OCI-LY1 (cell line): ENCODE measurements around the gene MARK2.

Source experiments
- EZH2 ChIP-seq: fragments of 200-600 bp; sonication (generic), shearing (Covaris generic); IDR thresholded peaks from 2 replicates; pipeline ENCODE4 v1.8.0; 2017; ENCODE audit warnings: borderline replicate concordance, mixed run types, mild to moderate bottlenecking, antibody characterized with exemption, low read length, moderate library complexity, mixed read lengths
- TF ChIP-seq, protein P1 (sequence below): fragments of 200-600 bp; sonication (generic), shearing (Covaris generic); IDR thresholded peaks from 2 replicates; pipeline ENCODE4 v1.5.1; 2017; ENCODE audit warnings: mild to moderate bottlenecking, antibody characterized with exemption, low read length, moderate library complexity, mixed read lengths

DNA sequence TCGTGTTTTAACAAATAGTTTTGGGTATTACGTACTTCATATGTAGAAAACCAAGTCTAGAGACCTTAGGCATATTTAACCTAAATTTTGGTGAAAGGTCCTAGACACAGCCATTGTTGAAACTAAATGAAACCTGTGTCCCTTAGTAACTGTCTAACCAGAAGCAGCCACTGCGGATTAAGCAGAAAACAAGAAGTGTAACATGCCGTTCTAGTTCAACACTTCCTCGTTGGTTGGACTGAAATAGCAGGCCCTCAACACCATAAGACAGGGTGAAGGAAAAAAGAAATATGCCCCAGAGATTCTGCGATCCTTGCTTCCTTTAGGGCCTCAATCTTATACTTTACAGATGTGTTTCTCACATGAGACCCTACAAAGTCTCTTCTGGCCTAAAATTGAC is 101.9 kb downstream of the MARK2 start:
- TF ChIP-seq, protein P1, sequence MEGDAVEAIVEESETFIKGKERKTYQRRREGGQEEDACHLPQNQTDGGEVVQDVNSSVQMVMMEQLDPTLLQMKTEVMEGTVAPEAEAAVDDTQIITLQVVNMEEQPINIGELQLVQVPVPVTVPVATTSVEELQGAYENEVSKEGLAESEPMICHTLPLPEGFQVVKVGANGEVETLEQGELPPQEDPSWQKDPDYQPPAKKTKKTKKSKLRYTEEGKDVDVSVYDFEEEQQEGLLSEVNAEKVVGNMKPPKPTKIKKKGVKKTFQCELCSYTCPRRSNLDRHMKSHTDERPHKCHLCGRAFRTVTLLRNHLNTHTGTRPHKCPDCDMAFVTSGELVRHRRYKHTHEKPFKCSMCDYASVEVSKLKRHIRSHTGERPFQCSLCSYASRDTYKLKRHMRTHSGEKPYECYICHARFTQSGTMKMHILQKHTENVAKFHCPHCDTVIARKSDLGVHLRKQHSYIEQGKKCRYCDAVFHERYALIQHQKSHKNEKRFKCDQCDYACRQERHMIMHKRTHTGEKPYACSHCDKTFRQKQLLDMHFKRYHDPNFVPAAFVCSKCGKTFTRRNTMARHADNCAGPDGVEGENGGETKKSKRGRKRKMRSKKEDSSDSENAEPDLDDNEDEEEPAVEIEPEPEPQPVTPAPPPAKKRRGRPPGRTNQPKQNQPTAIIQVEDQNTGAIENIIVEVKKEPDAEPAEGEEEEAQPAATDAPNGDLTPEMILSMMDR = no peak
- TF ChIP-seq EZH2 = no peak
